Measurements from ENCODE around the gene ST7.
"Not testable (repeated sequence)": the region's sequence is repeated elsewhere in the genome, so short reads cannot be mapped to it uniquely, and the experiment has no call there.

Gene ST7

DNA sequence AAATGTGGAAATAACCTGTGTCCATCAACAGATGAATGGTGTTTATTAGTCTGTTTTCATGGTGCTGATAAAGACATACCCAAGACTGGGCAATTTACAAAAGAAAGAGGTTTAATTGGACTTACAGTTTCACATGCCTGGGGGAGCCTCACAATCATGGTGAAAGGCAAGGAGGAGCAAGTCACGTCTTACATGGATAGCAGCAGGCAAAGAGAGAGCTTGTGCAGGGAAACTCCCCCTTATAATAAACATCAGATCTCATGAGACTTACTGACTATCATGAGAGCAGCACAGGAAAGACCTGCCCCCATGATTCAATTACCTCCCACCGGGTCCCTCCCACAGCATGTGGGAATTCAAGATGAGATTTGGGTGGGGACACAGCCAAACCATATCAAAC is 292.4 kb downstream of the ST7 start:
- not testable (repeated sequence) for DNase-seq

DNA sequence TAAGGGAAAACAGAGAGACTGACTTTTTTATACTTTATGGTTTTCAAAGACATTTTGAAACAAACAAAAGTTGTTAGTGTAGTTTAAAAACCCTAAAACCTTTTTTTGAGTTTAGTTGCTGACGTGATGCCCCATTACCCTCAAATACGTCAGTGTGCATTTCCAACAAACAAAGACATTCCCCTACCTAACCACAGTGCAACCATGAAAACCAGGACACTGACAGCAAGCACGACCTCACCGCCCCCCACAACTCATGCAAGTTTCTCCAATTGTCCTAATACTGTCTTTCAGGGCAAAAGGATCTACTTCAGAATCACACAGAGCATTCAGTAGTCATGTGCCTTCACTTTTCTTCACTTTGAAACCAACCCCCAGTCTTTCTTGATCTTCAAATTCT is 294.5 kb downstream of the ST7 start:
- no peak for DNase-seq

DNA sequence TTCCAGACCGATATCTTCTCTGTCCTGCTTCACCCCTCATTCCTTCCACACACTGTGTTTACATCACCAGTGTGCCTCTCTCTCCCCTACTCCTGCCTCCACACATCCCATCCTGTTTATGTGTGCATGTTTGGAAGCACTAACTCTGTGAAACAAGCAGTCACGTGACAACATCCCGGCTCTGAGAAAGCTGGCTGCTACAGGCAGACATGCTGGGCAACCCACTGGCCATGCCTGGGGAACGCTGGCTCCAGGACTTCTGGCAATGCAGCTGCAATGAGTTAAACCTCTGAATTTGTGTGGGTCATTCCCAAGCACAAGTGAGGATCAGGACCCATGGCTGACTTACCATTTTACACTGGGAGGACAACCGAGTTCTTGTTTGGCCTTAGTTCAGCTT is 295.5 kb downstream of the ST7 start:
- DNase-seq = no peak

DNA sequence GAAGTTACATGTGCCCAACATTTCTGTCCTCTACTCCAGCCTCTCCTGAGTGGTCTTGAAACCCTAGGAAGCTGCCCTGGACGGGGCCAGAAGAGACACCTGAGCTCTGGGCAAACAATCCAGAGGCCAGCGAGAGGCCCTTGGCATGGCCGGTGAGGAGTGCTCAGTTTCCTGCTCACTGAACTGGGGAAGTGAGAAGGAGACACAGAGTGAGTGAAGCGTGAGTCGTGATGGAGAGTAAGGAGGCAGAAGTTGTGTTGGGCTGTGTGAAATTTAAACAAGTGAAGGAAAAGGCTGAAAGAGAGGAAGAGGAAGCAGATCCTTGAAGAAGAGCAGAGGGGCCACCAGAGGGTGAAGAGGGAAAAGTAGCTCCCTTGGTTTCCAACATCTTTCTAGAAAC is 296.4 kb downstream of the ST7 start:
- DNase-seq = no peak

DNA sequence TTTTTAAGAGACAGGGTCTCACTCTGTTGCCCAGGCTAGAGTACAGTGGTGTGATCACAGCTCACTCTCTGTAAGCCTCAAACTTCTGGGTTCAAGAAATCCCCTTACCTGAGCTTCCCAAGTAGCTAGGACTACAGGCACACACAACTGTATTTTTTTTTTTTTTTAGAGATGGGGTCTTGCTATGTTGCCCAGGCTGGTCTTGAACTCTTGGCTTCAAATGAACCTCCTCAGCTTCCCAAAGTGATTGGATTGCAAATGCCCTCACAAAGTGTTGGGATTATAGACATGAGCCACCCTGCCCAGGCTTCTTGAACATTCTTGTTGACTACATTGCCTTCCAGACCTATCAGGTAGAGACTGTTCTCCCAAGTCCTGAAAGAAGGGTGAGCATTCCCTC is 296.9 kb downstream of the ST7 start:
- no peak for DNase-seq

DNA sequence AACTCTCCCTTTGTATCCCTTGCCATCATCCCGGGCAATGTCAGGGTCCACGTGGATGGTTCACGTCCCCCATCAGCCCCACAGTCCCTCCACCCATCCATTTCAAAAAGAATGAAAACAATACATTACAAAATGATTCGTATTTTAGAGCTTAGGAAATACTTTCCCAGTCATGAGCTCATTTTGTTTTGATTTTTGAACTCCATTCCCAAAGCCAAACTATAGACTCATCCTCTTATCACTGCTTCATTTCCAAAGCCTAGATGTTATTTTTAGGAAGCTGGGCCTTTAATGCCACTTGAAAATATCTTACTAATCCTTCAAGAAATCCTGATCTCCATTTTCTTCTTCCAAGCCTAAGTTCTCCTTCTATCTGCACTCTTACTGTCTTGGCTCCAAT is 297.5 kb downstream of the ST7 start:
- DNase-seq = no peak

DNA sequence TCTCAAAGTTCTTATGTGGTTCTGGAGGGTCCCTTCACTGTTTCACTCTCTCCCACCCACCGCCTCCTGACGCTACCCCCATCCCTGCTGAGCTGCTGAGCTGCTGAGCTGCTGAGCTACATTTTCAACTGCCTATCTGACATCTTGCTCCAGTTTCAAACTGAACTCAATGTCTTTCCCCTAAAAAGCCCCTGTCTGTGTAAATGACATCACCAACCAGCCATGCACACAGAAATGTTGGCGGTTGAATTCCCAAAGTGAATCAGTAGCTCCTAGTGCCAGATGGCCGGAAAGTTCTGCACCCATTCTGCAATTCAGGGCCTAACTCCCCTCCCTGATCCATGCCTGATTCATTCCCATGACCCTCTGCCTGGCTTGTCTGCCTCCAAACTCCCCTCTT is 298.4 kb downstream of the ST7 start:
- no peak for DNase-seq

DNA sequence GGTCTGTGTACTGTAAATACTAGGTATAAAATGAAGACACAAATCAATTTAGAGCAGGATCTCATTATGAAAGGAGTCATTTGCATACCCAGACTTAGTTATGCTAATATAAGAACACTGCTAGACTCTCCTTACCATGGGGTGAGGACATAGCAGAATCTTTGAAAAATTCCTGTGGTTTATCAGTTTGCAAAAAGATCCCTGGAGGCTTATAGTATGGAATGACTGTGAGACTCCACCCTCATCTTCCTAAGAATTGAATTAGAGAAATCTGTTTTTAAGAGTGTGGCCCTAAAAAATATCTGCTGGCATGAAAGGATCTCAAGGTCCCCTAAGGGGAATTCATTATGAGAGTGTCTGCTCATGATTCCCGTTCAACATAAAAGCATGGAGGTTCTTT is 306.3 kb downstream of the ST7 start:
- no peak for DNase-seq

DNA sequence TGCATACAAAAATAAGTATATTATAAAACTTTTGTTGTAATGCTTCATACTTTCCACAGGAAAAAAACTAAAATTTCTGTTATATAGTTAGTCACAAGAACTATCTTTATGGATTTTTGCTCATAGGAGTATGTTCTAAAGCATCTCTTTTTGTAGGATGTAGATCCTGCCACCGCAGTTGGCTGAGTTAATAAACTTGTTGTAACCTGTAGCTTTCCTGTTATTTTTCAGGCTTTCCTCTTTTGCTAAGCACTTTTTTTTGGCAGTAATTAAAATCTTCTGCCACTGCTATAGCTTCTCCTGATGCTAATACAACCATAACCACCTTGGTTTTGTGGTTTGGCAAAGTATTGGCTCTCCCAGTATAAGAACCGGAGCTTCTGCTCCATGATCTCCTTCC is 309.2 kb downstream of the ST7 start:
- DNase-seq = no peak

DNA sequence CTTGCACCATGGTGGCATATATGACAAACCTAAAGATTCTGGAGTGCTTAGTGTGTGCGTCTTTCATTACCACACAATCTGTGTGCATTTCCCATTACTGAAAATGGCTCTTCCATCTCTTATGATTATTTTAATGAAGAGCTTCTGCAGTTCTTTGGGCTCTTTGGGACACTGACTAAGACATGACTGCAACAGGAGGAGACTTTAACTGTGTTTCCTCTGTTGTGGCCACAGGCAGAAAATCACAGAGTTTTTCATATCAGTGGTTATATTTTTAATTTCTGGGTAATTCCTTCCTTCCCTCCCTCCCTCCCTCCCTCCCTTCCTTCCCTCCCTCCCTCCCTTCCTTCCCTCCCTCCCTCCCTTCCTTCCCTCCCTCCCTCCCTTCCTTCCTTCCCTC is 311.4 kb downstream of the ST7 start:
- DNase-seq = no peak

DNA sequence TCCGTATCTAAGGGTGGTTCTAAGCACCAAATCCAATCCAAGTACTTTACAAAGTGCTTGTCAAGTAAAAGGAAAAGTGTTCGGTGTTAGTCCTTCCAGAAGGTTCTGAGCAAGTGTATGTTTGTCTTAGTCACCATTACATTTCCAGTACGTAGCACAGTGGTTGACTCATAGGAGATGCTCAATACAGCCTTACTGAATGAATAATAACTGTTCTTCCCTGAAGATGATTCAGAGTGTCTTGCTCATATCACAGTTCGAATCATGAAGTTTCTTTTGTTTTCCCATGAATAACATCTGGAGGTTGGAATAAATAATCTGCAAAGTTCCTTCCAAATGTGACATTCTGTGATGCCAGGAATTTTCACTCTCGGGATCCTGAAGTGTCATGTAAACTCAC is 316.1 kb downstream of the ST7 start:
- DNase-seq = no peak

DNA sequence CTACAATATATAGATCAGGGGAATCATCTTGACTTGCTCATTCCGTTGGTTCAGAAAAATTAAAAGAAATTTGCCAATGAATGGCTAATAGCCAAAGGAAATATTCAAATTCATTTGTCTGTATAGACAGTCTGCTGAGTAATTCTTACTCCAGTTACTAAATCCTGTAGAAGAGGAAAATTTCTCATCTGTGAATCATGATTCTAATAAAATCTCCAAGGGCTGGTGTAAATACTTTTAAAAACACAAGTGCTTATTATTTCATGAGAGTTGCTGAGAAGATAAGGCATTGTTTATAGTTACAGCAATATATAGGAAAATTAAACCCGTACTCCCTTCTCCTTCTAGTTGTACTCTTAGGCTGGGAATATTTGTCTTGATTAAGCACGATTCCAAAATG is 316.6 kb downstream of the ST7 start:
- no peak for DNase-seq

DNA sequence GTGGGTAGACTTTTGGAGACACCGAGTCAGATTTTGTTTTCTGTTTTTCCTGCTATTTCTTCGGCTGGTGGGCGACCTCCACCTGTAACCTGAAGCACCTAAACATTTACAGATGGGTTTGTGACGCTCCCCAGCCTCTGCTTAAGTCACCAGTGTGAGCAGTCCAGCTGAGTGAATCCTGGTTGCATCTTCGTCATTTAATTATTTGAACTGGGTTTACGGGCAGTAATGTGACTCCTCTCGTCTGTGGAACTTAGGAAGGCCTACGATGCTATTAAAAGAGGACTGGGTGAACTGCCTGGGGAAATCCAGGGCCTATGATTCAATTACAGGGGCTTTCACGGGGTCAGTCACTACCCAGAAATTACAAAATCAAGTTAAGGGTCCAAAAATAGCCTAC is 317.1 kb downstream of the ST7 start:
- no peak for DNase-seq

DNA sequence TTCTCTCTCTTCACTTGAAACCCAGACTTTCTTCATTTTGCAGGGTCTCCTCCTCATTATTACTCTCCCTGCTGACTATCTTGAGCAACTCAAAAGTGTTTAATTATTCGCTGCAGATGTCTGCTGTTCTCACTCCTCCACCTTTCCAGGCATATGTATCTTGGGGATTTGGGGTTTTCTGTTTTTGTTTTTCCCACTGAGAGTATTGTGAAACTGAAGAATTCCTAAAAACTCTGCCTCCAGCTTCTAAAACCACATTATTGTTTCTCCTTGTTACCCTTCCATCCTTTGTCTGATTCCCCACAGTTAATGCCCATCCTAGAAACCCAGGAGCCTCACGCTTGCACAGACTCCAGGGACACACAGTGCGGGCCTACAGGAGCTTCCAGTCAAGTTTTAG is 318.3 kb downstream of the ST7 start:
- no peak for DNase-seq

DNA sequence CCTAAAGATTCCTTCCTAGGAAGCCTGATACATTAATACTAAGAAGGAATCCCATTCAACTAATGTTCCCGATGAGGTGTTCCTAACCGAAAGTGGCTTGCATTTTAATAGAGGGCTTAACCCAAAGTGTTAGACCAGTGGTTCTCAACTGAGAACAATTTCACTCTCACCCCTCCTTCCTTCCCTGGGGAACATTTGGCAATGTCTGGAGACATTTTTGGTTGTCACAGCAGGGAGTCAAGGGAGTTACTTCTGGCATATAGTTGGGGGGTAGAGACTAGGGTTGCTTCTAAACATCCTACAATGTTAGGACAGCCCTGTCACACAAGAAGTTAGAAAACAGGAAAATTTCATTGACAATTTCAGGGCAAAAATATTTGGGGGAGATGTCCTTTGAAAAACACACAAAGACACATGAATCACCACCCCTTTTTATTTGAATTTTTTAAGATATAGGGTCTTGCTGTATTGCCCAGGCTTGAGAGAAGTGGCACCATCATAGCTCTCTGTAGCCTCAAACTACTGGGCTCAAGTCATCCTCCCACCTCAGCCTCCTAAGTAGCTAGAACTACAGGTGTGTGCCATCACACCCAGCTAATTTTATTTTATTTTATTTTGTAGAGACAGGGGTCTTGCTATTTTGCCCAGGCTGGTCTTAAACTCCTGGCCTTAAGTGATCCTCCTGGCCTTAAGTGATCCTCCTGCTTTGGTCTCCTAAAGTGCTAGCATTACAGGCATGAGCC is 318.9 kb downstream of the ST7 start:
- DNase-seq = no peak

DNA sequence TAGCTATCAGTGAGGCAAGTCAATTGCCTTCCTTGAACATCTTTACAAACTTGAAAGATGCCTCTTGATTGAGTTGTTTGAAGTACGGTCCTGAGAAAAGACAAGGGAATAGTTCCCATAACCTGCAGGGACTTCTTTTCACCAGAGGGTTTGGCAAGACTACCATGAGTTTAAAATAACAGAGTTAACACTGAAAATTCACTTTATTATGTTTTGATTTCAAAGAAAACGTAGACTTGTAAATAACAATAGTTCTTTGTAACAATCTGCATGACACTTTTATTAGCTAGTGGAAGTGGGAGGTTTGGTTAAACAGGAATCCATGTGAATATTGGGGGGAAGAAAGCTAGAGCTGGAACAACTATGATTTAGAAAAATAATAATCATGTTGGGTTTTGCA is 320.0 kb downstream of the ST7 start:
- DNase-seq = no peak

DNA sequence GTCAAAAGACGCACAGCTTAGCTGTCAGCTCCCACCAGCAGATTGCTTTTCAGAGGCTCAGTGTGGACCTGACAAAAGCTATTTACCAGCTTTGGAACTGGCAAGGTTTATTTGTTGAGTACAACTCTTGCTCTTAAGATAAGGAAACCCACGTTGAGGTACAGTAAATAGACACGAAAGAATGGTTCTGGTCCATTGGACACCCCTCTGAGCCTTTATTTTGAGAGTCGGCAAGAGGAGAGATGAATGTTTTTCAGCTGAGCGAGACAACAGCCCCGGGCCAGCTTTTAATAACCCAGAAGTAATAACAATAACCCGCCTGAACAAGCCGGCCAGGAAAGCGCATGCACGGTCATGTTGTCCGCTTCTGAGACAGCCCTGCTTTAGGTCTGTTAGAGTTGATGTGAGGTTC is 320.5 kb downstream of the ST7 start:
- no peak for DNase-seq

DNA sequence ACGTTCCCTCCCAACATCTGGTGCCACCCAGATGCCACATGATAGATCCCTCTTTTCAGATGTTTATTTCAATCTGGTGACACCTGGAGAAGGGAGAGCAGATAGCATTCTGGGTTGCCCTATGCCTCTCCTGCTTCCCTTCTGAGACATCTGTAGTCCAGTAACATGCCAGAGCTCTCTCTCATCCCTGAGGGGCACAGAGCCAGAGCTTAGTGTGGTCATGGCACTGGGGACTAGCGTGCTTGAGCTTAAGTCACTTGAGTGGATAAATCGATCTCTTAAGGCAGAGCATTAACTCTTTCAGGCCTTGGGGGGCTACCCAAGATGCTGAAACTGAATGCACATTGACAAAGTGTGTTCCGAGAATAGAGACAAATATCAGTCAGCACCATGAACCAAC is 321.6 kb downstream of the ST7 start:
- no peak for DNase-seq

DNA sequence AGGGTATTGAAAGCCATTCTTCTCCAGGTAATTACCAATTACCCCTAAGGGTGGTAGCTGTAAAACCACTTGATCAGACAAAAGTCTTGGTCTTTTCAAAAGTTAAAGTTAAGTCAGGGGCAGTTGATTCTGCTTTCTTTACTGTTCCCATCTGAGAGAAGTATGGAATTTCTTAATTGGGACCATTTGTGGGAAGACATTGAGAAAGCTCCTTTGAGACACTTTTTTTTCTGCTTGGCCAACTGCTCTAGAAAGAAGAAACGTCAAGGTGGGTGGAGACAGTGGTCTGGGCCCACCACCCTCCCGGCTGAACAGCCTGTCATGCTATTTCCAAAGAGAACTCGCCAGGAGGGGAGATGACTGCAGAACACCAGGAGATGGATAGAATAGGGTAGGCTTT is 324.3 kb downstream of the ST7 start:
- DNase-seq = no peak

DNA sequence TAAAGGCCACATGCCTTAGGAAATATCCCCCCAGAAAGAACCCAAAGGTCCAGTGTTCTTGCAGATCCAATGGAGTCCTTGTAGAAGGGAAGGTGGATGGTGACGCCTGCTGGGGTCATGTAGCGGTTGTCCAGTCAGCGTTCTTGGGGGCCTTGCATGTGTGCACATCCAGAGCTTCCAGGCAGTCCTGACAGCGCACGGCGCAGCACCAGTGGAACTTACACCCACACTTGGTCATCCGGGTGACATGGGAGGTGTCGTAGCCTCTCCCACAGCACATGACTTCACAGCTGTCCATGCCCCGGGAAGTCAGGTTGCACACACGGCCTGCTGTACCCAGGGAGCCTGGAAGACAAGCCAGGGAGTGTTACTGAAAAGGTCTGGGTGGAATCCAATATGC is 324.7 kb downstream of the ST7 start:
- DNase-seq = no peak

DNA sequence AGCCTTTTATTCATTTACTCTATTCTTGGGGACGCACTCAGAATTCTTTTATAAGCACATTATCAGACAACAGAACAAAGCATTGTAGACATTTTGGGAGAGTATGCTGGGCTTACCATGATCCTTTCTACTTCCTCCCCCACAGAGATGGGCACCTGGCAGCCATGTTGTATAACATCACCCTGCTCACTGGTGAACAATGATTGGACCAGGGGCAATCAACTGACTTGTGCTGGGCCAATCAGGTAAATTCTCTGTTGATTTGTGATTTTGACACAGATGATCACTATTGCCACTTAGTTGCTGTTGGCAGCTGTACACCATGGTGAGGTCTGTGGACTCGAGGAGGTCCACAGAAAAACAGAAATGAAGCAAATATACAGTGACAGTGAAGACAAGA is 325.9 kb downstream of the ST7 start:
- no peak for DNase-seq

Measured in left hindlimb (tissue), 1 donor.